Fibroblast of gingiva (primary cell): ENCODE measurements around the gene UBAC1.

Experiments
- DNase-seq: peaks from one replicate; pipeline ENCODE4 v3.0.0-alpha.2; 2011; ENCODE audit warnings: low read depth

Gene UBAC1, protein sequence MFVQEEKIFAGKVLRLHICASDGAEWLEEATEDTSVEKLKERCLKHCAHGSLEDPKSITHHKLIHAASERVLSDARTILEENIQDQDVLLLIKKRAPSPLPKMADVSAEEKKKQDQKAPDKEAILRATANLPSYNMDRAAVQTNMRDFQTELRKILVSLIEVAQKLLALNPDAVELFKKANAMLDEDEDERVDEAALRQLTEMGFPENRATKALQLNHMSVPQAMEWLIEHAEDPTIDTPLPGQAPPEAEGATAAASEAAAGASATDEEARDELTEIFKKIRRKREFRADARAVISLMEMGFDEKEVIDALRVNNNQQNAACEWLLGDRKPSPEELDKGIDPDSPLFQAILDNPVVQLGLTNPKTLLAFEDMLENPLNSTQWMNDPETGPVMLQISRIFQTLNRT

DNA sequence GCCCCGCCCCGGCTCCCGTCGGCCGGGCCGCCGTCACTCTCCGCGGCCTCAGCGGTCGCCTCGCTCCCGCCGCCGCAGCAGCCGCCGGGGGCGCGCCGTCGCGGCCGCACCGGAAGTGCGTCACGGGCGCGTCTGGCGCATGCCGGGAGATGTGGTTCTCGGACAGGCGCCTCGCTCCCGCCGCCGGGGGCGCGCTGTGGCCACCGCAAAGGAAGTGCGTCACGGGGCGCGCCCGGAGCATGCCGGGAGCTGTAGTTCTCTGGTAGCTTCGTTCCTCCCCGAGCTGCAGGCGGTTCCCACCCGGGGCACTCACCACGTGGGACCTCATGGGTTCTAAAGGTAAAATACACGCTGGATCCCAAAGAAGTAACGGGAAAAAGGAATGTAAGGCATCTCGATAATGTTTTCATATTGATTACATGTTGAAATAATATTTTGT lies at the start of gene UBAC1:
Gene UBAC1, minus strand, starts transcription at position 97 of the 439 bp plus-strand sequence. CDS start 211 bp downstream, outside the sequence.
- peak; percentile 92 for DNase-seq

GRCh38 chr9:136010615-136011361 lies 49.6 kb upstream of the UBAC1 start:
- no peak for DNase-seq

GRCh38 chr9:136010176-136010575 lies 49.0 kb upstream of the UBAC1 start:
- DNase-seq, result no peak

DNA sequence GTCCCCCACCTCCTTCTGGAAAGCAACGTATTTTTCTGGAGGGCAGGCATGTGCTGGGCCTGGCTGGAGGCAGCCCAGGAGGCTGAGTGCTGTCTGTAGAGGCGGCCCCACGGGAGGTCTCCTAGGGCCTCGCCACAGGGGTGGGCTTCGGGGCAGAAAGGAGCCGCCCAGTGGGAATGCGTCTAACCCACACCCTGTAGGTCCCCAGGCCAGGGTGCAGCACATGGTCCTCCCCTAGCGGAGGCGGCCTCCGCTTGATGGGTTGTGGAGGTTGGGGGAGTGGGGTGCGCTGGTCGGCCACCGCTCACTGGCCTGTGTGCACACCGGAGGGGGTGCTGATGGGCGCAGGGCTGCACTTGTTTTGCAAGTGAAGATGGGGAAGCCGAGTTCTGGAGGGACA lies 48.3 kb upstream of the UBAC1 start:
- DNase-seq, result no peak

DNA sequence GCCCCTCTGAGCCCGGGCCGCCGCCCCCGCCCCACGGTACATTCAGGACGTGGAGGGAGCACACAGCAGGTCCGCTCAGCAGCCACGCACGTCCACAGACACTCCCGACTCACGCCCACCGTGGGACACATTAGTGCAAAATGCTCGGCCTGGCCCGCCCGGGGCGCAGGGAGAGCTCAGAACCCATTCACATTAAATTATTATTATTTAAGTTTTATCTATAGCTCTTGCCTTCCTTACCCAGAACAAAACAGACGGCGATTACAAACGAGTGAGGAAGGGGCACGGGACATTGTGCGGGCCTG lies 47.5 kb upstream of the UBAC1 start:
- DNase-seq, result no peak

DNA sequence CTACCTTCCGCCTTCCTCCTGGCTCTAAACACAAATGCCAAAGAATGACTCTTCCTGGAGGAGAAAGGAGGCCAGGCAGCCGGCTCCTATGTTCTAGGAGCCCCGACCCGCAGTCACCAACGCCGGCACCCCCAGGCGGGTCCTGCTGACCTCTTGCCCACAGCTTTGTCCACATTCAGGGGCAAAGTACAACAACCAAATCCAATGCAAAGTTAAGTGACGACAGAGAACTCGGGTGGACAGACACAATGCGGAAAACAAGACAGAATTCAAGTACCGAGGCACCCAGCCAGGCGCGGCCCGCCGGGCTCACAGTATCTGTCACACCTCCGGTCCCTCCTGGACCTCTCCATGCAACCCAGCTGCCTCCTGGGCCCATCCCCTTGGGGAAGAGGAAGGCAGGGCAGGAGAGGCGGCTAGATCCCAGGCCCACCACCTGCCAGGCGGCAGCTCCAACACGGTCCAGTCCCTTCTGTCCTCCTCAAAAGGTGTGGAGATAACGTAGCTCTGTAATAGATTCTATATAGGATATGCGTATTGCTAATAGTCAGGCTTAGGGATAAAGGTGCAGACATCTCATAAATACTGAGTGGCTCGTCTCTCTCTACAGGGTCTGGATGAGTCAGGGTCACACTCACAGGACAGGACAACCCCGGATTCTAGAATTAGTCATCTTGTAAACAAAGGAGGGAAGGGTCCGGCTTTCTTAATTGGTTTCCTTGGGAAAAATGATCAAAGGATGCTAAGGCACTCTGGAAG lies 46.9 kb upstream of the UBAC1 start:
- no peak for DNase-seq

DNA sequence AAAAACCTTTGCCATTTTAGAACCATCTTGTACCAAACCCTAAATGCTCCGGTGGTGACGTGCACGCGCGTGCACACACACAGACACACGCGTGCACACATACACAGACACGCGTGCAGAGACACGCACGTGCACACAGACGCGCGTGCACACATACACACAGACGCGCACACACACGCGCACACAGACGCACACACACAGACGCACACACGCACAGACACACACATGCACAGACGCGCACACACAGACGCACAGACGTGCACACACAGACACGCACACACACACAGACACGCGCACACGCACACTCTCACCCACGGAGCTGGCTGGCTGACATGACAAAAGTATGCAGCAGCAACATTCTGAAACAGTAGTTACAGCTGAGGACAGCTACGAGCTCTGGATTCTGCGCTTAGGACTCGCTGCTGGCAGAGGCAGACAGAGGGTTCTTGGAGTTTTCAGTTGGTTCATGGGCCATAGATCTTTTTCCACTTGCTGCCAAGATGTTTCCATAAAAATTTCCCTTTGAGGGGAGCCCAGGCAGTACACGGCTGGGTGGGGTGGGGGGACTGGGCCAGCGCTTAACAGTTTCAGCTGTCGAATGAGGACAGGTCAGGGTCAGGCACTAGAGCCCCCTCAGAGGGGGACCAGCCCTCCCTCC lies 46.2 kb upstream of the UBAC1 start:
- no peak for DNase-seq

DNA sequence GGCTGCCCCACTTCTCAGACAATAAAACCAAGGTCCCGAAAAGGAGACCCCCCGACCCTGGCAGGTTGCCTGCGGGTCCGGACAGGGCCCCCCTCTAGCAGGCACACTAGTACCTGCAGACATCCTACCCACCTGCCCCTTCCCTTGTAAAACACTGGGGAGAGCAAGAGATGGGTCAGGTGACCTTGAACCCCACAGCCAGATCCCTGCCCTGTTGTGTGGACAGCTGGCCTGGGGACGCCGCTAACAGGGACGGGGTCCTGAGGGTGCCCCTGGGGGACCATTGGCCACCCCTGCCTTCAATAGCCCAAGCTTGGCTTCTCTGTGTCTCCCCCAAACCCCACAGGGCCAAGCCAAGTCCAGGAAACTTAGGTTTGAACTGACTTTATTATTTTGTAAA lies 45.0 kb upstream of the UBAC1 start:
- no peak for DNase-seq

- DNase-seq, result no peak
Measured at GRCh38 chr9:136004712-136005111, 43.5 kb upstream of the UBAC1 start.

- no peak for DNase-seq
Measured at GRCh38 chr9:136004219-136004618, 43.0 kb upstream of the UBAC1 start.

GRCh38 chr9:136003411-136004218 lies 42.4 kb upstream of the UBAC1 start:
- DNase-seq, result no peak

DNA sequence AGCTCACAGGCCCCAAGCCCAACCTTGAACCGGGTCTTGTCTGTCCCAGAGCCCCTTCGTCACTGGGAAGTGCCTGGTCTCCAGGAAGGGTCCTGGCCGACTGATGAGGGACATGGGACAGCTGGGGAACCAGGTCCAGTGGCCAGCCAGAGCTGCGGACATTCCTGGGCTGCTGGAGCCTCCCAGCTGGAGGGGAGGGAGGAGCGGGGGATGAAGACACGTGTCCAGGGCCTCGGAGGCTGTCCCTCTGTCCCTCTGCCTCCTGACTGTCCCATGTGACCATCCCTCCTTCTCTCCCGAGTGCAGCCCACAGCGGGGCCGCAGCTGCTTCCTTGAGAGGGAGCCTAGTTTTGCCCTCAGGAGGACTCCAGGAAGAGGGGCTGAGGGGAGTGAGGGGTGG lies 41.7 kb upstream of the UBAC1 start:
- DNase-seq, result no peak

DNA sequence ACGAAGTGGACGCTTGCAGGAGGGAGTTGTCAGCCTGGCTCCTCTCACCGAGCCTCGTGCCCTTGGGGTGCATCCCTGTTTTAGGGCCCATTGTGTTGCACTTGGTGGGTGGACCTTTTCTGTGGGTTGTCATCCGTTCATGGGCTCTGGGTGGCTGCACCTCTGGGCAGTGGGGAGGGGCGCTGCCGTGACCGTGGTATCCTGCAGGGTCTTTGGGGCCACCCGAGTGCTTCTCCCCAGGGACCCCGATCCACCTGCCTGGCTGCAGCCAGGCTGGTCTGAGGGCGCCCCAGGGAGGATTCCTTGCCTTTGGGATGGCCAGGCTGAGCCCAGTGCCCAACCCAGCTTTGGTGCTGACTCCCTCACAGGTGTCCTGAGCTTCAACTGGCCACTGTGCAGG lies 41.0 kb upstream of the UBAC1 start:
- DNase-seq, result no peak

DNA sequence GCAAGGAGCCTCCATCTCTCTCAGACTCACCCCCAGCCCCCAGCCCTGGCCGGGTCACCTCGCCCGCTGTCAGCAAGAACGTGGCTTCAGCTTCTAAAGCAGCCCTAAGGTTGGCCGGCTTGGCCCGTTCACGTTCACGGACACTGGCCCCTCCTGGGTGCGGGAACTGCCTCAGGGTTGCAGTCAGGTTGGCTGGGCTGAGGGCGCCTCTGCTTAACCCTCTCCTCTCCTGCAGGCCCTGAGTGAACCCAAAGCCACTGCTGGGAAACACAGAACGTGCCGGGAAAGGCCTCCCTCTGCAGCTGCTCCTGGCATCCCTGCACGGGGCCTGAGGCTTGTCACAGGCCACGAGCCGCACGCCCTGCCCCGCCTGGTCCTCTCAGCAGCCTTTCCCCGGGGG lies 40.1 kb upstream of the UBAC1 start:
- DNase-seq, result no peak

DNA sequence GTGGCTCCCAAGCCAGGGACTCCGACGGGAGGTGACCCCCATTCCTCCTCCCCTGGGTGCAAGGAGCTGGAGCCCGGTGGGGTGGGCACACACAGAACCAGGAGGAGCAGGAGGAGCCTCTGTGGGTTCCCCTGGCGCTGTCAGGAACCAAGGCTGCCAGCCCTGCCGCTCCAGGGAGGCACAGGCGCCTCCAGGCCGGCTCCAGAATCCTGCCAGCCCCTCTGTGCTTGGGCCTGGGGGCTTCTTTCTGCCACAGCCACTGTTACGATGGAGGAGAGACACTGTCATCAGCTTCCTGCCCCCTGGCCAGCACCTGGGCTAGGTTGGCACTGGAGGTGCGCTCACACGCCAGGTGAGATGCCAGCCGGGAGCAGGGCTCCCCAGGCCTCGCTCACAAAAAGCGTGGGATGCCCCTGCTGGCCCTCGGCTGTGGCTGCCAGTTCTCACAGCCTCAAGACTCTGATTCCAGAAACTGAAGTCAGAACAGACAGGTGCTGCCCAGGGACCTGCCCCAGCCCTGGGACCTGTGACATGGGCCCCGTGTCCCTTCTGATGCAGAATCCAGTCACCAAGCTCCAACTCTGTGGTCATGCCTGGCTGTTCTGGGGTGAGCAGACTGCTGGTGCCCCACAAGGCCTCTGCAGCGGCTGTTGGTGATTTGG lies 37.4 kb upstream of the UBAC1 start:
- DNase-seq, result no peak

GRCh38 chr9:135998016-135998380 lies 36.8 kb upstream of the UBAC1 start:
- no peak for DNase-seq

DNA sequence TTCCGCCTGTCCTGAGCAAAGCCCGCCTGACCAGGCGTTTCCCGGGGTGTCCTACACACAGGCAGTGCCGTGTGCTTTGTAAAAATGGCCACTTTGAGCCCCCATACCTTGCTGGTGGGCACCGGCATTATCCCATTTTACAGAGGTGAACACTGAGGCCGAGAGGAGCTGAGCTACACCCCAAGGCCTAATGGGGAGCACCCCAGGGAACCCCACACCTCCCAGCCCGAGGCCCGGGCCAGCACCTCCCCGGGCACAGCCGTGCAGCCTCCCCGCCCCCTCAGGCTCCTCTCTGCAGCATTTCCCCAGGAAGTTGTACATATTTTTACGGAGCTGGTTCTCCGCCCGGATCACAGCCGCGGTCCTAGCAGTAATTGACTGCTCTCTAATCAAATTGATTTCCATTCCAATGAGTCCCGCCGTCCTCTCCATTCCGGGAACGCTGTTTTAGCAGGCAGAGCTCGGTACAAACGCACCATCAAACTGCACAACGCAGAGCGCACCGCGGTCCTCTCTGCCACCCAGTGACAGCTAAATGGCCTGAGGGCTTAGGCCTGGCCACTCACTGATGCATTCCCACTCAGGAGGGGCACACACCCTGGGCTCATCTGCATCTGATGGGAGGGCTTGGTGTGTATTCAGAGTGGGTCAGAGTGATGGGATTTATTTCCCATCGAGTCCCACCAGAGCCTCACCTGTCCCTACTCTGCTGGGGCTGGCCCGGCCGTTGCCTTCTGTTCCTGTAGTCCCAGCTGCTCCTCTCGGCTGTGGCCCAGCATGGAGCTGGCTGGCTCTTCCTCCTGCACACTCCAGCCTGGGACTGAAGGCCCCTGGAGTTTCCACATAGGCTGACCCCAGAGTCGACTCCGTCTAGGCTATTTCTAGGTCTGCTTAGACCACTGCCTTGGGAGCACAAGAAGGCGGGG lies 36.2 kb upstream of the UBAC1 start:
- no peak for DNase-seq

GRCh38 chr9:135995816-135996215 lies 34.6 kb upstream of the UBAC1 start:
- DNase-seq, result no peak

GRCh38 chr9:135994501-135995192 lies 33.5 kb upstream of the UBAC1 start:
- DNase-seq, result no peak
